Measurements from ENCODE around the gene MAG.

GRCh38 chr19:35346193-35347052, 54.5 kb downstream of the MAG start:
- TF ChIP-seq, protein P1, sequence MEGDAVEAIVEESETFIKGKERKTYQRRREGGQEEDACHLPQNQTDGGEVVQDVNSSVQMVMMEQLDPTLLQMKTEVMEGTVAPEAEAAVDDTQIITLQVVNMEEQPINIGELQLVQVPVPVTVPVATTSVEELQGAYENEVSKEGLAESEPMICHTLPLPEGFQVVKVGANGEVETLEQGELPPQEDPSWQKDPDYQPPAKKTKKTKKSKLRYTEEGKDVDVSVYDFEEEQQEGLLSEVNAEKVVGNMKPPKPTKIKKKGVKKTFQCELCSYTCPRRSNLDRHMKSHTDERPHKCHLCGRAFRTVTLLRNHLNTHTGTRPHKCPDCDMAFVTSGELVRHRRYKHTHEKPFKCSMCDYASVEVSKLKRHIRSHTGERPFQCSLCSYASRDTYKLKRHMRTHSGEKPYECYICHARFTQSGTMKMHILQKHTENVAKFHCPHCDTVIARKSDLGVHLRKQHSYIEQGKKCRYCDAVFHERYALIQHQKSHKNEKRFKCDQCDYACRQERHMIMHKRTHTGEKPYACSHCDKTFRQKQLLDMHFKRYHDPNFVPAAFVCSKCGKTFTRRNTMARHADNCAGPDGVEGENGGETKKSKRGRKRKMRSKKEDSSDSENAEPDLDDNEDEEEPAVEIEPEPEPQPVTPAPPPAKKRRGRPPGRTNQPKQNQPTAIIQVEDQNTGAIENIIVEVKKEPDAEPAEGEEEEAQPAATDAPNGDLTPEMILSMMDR (IDR thresholded peaks at IDR 0.05): no peak
- no peak for TF ChIP-seq POLR2A (IDR thresholded peaks at IDR 0.05)
